ENCODE data around the gene CCSER2. TPM values are rescaled to one million over a fixed set of nuclear protein-coding genes. Genes with fewer than 3 reads are reported as not detected.

Gene CCSER2
- total RNA-seq, 4 donors from 2014 or later = 41.2 to 61.9 (median 47.7) TPM

- DNase-seq (ENCODE audit: low spot score) (no peak), ATAC-seq (ENCODE audit: low FRiP score) (no peak)
- no peak for TF ChIP-seq CTCF (IDR thresholded peaks at IDR 0.05)
These were observed 183.4 kb downstream of the CCSER2 start for GRCh38 chr10:84511709-84512285.

GRCh38 chr10:84517554-84517953 lies 189.2 kb downstream of the CCSER2 start:
- ATAC-seq (ENCODE audit: low FRiP score) (no peak), DNase-seq (ENCODE audit: low spot score) (no peak)
- no peak for TF ChIP-seq CTCF (IDR thresholded peaks at IDR 0.05)

GRCh38 chr10:84519235-84519634 lies 190.8 kb downstream of the CCSER2 start:
- DNase-seq (ENCODE audit: low spot score) (no peak), ATAC-seq (ENCODE audit: low FRiP score) (no peak)
- no peak for TF ChIP-seq CTCF (IDR thresholded peaks at IDR 0.05)

- ATAC-seq (ENCODE audit: low FRiP score) = no peak
- no peak for TF ChIP-seq CTCF (IDR thresholded peaks at IDR 0.05)
- no peak for DNase-seq (ENCODE audit: low spot score)
These were observed 192.6 kb downstream of the CCSER2 start for GRCh38 chr10:84521013-84521412.

- ATAC-seq (ENCODE audit: low FRiP score) (no peak), DNase-seq (ENCODE audit: low spot score) (no peak)
- no peak for TF ChIP-seq CTCF (IDR thresholded peaks at IDR 0.05)
These were observed 193.1 kb downstream of the CCSER2 start for GRCh38 chr10:84521468-84521867.

GRCh38 chr10:84522612-84523462 lies 194.4 kb downstream of the CCSER2 start:
- ATAC-seq (ENCODE audit: low FRiP score) (no peak), DNase-seq (ENCODE audit: low spot score) (no peak)
- no peak for TF ChIP-seq CTCF (IDR thresholded peaks at IDR 0.05)

- no peak for ATAC-seq (ENCODE audit: low FRiP score)
- no peak for TF ChIP-seq CTCF (IDR thresholded peaks at IDR 0.05)
- DNase-seq (ENCODE audit: low spot score) = no peak
These were observed 195.1 kb downstream of the CCSER2 start for GRCh38 chr10:84523526-84523925.

All from omental fat pad (tissue), 4 donors.